Left ventricle myocardium superior (tissue), 1 donor: ENCODE measurements around the gene ALKBH5. TPM values are rescaled to one million over a fixed set of nuclear protein-coding genes. Genes with fewer than 3 reads are reported as not detected.
A peak's percentile ranks its signal among the peaks of the same experiment; 100 is the strongest.

Source experiments
- ATAC-seq: fragments of 200-7000 bp; cut with Tn5 transposase; one replicate; pipeline ENCODE4 v1.9.1; 2020; ENCODE audit warnings: mild to moderate bottlenecking, moderate library complexity
- DNase-seq: peaks from one replicate; pipeline ENCODE4 v3.0.0-alpha.2; 2020
- intact Hi-C: fragments of 100-400 bp; cut with micrococcal nuclease; formaldehyde crosslinking; loops from one replicate; pipeline ENCODE4 v1.11.0; 2022
- total RNA-seq: library from RNA; stranded (reverse); fragmentation: NEBNext Ultra II Directional; extraction: Animal tissue kit (Norgen Biotek cat#: 25700); gene quantifications from one replicate; pipeline ENCODE4 v1.2.1, GENCODE V29; 2021
- donor health status: DM: no; HTN: yes; CAD: no; lungs with severe emphysema.

The ALKBH5 gene
- total RNA-seq, 1 donor from 2014 or later = 197 TPM

GRCh38 chr17:18251204-18251603, 67.6 kb downstream of the ALKBH5 start:
- ATAC-seq (no peak), DNase-seq (no peak)
- intact Hi-C loops = no loop called here

DNA sequence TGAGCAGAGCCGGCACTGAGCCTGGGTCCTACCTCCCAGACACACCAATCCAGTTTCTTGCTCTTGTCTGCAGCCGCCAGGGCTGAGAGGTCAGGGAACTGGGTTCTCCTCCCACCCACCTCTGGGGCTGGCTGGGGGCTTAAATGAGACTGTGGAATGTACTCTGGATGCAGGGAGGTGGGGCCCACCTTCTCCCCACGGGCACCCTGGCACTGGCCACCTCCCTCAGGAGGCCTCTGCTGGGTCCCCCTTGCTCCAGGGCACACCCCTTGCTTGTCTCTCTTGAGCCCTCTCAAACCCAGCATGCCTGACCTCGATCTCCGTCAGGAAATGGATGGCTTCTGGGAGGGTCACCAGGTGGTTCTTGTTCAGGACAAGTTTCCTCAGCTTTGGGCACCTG, 68.5 kb downstream of the ALKBH5 start:
- ATAC-seq (no peak), DNase-seq (no peak)
- intact Hi-C loops = no loop called here

- DNase-seq (no peak), ATAC-seq (no peak)
- intact Hi-C loops = no loop called here
These were observed 69.7 kb downstream of the ALKBH5 start for GRCh38 chr17:18253187-18253884.

DNA sequence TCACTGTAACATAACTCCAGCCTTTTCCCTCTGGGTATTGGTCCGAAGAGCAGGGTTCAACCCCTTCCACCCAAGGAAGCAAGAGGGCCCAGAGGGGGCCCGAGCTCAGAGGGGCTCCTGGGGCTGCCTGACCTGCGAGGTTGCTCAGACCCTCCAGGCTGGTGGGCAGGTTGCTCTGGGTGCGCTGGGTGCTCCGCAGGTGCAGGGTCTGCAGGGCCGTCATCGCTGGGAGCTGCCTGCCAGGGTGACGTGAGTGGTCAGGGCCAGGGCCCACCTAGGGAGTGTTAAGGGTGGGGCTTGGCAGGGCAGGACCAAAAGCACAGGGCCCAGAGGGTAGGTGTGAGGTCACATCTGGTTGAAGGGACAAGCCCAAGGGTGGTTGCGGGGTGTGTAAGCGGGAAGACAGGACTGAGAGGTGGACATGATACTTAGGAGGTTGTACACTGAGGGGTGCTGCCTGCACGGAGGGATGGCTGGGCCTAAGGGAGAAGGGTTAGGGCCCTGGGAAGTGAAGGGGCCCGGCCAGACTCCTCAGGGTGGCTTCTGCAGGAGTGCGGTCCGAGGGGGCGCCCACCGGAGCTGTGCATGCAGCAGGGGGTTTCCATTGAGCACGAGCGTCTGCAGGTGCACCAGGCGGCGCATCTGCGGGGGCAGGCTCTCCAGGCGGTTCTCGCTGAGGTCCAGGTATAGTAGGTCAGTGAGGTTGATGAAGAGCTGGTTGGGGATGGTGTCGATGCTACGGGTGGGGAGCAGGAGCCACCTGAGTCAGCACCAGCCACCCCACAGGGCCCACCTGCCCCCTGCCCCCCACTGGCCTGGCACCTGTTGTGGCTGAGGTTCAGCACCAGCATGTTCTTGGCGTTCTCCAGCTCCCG, 70.6 kb downstream of the ALKBH5 start:
- intact Hi-C loops = no loop called here
- DNase-seq (no peak), ATAC-seq (no peak)

DNA sequence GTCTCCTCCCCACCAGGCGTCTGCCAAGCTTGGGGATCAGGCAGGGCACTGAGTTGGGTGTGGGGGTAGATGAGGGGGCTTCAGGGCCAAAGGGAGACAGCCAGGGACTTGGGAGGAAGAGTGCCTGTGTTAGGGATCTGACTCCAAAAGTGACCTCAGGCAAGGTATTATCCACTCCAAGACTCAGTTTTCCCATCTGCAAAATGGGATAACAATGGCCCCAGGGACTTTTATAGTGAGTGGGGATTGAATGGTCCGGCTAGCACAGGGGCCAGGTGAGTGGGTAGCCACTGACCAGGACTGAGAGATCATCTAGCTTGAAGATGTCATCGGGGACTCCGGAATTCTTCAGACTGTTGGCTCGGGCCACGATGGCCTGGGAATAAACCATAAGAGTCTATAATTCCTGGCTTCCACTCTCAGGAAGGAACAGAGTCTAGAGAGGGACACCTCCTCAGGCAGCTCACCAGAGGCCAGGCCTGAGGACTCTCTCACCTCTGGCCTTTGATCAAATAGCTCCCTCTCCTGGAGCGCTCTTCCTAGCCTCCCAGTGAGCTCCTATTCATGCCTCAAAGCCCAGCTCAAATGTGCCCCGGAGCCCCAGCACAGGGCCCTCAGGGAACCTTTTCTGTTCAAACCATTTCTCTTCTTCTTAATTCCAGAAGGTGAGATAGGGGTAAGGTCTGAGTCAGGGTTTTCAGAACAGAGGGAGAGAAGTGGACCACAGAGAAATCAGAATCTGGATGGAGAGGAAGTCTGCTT, 71.4 kb downstream of the ALKBH5 start:
- DNase-seq (no peak), ATAC-seq (no peak)
- intact Hi-C loops = no loop called here

- DNase-seq = no peak
- intact Hi-C loops = no loop called here
- ATAC-seq = no peak
These were observed 72.7 kb downstream of the ALKBH5 start for GRCh38 chr17:18256351-18256750.

DNA sequence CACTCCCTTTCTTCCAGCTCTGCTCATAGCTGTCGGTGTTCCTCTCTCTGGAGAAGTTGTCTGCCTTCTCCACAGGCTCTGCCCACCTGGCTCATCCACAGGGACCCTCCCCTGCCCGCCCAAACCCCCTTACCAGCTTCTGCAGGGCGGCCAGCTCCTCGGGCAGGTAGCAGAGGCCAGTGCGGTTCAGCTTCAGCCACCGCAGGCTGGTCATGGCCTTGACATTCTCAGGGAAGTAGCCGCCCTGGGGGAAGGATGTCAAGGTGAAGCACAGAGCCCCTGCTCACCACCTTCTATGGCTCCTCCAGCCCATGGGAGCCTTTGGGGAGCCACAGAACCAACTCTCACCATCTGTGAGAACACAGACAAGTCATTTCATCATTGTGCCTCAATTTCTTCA, 73.1 kb downstream of the ALKBH5 start:
- DNase-seq (no peak), ATAC-seq (no peak)
- intact Hi-C loops = no loop called here

GRCh38 chr17:18257268-18257981, 73.8 kb downstream of the ALKBH5 start:
- ATAC-seq (peak; percentile 8), DNase-seq (peak; percentile 70)
- intact Hi-C loops = no loop called here

GRCh38 chr17:18257982-18258355, 74.3 kb downstream of the ALKBH5 start:
- ATAC-seq = peak; percentile 63
- peak; percentile 86 for DNase-seq
- intact Hi-C loops = no loop called here

DNA sequence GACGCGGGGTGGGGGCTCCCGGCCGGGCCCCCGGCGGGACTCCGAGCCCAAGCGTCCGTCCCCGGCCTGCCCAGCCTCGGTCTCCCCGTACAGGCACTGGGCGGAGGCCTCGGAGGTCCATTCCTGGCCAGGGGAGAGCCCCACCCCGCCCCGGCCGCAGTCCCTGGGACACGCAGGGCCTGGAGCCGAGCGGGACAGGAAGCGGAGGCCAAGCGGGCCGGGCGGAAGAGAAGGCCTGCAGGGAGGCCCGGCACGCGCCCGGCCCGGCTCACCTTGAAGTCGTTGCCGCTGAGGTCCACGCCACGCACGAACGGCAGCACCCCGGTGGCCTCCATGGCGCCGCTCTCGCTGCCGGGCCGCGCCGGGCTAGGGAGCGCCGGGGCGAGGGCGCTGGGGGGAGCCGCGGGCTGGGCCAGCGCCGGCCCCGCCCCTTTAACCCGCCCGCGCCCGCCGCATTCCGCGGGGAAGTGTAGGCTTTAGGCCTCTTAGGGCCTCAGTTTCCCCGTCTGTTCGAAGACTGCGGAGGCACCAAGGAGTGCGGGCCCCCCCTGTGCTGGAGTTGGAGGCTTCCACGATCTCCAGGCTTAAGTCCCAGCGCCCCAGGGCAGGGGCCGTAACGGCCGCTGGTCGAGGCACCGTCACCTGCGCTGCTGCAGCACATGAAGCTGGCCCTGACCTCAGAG, 74.9 kb downstream of the ALKBH5 start, which contains the start of gene FLII:
Gene FLII, minus strand, starts transcription at position 383 of the 683 bp plus-strand sequence. Its CDS starts 48 bp downstream, at position 335.
- ATAC-seq (peak; percentile 64), DNase-seq (peak; percentile 81)
- intact Hi-C loops = no loop called here

Other genes starting within 250 kb of the ALKBH5 start
- 287 TPM for gene TOM1L2, start 211.4 kb upstream of the ALKBH5 start, total RNA-seq
- 1.5 TPM for gene DRC3, start 211.0 kb upstream of the ALKBH5 start, total RNA-seq
- 37.0 TPM for gene ATPAF2, start 144.7 kb upstream of the ALKBH5 start, total RNA-seq
- 23.5 TPM for gene GID4, start 144.4 kb upstream of the ALKBH5 start, total RNA-seq
- gene DRG2, start 95.9 kb upstream of the ALKBH5 start, total RNA-seq = 19.4 TPM
- 0.45 TPM for gene MYO15A, start 75.1 kb upstream of the ALKBH5 start, total RNA-seq
- 9.0 TPM for gene LLGL1, start 41.8 kb downstream of the ALKBH5 start, total RNA-seq
- 292 TPM for gene FLII, start 74.9 kb downstream of the ALKBH5 start, total RNA-seq
- gene MIEF2, start 76.8 kb downstream of the ALKBH5 start, total RNA-seq = 32.2 TPM
- gene TOP3A, start 131.2 kb downstream of the ALKBH5 start, total RNA-seq = 10.3 TPM
- gene SMCR8, start 131.5 kb downstream of the ALKBH5 start, total RNA-seq = 13.1 TPM
- gene SHMT1, start 179.7 kb downstream of the ALKBH5 start, total RNA-seq = 8.4 TPM
- gene EVPLL, start 193.9 kb downstream of the ALKBH5 start, total RNA-seq = not detected